Coronary artery (tissue), 2 donors: Measurements from ENCODE around the gene RAD51B.

Experiments
- DNase-seq: peaks from one replicate; pipeline ENCODE4 v3.0.0-alpha.2; 2017; ENCODE audit warnings: low spot score
- H3K27ac ChIP-seq, 2 donors: fragments of 200-600 bp; sonication (generic); one replicate each; pipeline ENCODE4 v1.5.1; 2016 to 2019
- H3K4me3 ChIP-seq: fragments of 200-600 bp; sonication (generic); 2 replicates; pipeline ENCODE4 v1.5.1; 2016; ENCODE audit warnings: mild to moderate bottlenecking, moderate library complexity
- TF ChIP-seq, protein P1 (sequence below): fragments of 200-600 bp; sonication (generic); IDR thresholded peaks from one replicate; pipeline ENCODE4 v1.5.1; 2019; ENCODE audit warnings: antibody characterized with exemption

The RAD51B gene

DNA sequence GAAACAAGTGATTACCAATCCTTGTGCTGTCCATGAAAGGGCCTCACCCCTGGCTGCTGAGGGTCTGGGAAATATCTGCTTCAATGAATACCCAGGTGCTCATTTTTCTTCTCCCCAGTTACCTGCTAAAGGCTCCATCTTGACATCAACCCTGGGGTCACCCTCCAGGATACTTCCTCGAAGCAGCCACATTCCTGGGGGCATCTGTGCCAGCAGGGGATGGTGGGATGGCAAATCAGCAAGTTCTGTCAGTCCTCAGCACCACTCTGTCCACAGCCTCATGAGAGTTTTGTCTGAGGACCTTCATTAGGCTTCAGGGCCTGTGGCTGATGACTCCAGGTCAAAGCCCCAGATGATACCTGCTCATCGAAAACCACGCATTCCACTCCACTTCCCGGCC is 848.4 kb downstream of the RAD51B start:
- Histone ChIP-seq H3K27ac (peak overlapping the region in 1 of 2 donors; percentile 64), H3K4me3 (no peak overlapping the region)

DNA sequence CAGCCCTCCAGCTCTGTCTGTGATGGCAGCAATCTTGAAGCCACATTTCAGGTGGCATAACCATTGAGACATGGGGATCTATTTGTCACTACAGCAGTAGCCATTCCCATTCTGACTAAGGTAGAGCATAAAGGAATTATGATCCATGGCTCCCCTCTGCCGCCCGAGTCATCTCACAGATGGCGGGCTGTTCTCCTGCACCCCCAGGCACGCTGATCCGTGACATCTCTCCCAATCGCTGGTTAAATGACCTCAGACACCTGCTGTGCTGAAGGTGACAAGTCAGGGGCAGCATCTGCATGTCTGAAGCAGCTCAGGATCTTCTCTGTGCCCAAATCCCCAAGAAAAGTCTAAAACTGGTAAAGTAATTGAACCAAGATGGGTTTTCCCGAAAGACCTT is 849.0 kb downstream of the RAD51B start:
- TF ChIP-seq, protein P1, sequence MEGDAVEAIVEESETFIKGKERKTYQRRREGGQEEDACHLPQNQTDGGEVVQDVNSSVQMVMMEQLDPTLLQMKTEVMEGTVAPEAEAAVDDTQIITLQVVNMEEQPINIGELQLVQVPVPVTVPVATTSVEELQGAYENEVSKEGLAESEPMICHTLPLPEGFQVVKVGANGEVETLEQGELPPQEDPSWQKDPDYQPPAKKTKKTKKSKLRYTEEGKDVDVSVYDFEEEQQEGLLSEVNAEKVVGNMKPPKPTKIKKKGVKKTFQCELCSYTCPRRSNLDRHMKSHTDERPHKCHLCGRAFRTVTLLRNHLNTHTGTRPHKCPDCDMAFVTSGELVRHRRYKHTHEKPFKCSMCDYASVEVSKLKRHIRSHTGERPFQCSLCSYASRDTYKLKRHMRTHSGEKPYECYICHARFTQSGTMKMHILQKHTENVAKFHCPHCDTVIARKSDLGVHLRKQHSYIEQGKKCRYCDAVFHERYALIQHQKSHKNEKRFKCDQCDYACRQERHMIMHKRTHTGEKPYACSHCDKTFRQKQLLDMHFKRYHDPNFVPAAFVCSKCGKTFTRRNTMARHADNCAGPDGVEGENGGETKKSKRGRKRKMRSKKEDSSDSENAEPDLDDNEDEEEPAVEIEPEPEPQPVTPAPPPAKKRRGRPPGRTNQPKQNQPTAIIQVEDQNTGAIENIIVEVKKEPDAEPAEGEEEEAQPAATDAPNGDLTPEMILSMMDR: no peak
- H3K27ac ChIP-seq: peak overlapping the region in 1 of 2 donors; percentile 64
- DNase-seq: peak; percentile 61
- H3K4me3 ChIP-seq: no peak overlapping the region

More for the DNA sequence above, 848.4 kb downstream of the RAD51B start:
- peak; percentile 46 for DNase-seq
- TF ChIP-seq, protein P1: no peak

DNA sequence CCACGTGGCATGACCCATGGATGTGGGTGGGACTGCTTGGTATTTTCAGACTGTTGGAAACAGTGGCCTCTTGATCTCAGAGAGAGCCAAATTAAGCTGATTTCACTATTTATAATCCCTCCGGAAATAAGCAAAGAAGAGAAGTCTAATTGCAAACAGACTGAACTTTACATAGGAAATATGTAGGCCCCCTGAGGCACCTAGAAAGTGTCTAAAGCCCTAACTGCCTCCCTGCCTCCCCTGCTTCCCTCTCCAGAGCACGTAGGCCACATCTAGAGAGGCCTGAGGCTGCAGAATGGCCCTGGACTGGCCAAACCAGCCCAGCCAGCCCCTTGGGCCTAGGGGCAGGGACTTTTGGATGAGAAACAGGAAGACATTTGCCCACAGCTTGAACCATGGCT is 849.5 kb downstream of the RAD51B start:
- peak; percentile 45 for DNase-seq
- H3K4me3 ChIP-seq: no peak overlapping the region
- TF ChIP-seq, protein P1: no peak
- H3K27ac ChIP-seq: peak overlapping the region; percentile 53 to 64

DNA sequence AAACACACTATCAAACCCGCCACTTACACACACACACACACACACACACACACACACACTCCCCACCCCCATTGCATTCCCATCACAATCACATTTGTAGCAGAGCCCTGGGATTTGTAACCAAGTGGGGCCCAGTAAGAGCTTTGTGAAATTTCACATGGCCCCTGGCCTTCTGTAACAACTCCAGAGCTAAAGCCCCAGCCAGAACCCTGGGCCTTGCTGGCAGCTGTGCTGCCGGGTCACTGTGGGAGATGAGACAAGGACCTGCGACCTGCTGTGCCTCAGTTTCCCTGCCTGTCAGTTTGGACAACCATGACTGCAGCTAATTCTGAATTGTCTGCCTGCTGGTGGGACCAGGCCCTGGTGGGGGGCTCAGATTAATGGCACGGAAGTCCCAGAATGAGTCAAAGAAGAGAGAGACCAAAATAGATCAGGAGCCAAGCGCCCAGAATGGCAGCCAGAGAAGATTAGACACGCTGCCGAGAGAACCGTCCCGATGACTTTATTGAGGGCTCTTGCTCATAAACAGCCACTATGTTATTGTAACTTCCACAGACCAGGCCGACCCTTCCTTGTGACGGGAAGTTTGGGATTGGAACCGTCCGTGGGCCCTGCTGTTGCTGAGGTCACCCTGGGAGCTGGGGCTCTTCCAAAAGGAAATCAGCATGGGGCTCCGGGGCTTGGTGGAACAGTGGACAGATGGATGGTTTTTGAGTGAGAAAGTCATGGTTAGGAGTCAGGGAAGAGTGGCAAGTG is 850.2 kb downstream of the RAD51B start:
- H3K4me3 ChIP-seq: no peak overlapping the region
- DNase-seq: peak; percentile 73
- peak overlapping the region; percentile 53 to 64 for H3K27ac ChIP-seq
- TF ChIP-seq, protein P1: no peak

DNA sequence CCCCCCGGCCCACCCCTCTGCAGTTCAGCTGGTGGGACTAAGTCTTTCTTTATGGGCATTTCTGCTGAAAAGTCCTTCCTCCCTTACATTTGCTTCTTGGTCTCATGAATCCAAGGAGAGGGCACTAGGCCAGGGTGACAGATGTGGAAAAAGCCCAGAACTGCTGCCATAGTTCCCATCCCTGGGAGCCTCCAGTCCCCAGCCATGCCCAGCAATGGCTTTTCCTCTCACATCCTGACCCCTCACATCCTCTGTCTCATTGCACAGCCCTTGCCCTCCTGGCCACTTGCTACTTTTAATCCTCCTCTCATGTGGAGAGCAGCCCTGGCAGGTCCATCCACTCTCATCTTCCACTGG is 850.8 kb downstream of the RAD51B start:
- no peak for DNase-seq
- no peak overlapping the region for H3K4me3 ChIP-seq

DNA sequence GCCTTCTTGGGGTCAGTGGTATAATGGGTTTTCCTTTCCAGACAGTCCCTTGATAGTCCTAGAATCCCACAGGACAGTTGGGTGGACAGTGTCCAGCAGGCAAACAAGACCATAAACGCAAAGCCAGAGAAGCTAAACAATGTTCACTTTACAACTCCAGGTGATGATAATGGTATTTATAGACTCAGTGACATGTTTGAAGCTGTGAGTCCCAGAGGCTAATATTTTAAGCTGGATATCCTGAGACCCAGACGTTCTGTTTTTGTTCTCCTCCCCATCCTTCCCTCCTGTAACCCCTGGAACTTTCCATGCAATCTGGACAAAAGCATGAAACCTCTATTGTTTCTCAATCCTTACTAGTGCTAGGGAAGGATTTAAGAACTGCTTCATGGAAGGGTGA is 852.3 kb downstream of the RAD51B start:
- no peak for DNase-seq
- TF ChIP-seq, protein P1: no peak
- Histone ChIP-seq H3K4me3 (no peak overlapping the region), H3K27ac (peak overlapping the region in 1 of 2 donors; percentile 64)

More for the DNA sequence above, 850.8 kb downstream of the RAD51B start:
- TF ChIP-seq, protein P1: no peak
- peak overlapping the region; percentile 53 to 64 for H3K27ac ChIP-seq

DNA sequence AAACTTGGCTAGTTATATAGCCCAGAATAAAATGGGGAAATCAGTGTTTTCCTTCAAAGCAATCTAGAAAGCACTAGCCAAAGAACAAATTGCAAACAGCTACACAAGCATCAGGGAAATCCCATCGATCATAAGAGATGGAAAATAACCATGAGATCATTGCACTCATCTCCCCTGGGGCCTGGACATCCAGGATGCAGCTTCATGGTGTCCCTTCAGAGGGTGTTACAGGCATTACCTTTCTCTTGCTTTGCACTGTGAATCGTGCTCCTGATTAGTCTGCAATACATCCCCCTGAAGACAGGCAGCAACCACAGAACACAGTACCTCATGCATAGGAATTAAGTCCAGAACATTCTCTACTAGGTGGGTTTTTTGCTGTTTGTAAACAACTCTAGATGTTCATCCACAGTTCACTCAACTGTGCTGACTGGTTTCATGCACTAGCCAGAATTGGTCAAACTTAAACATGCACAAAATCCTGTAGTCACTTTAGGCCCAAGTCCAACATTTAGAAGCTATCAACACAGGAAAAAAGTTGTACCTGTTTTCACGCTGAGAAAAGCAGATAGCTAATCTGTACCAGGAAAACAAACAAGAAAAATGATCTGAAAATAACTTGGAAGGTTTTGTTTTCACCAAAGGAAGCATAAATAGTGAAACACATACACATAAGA is 853.2 kb downstream of the RAD51B start:
- H3K27ac ChIP-seq: peak overlapping the region in 1 of 2 donors; percentile 64
- TF ChIP-seq, protein P1: no peak
- no peak for DNase-seq
- no peak overlapping the region for H3K4me3 ChIP-seq
